ENCODE results near the gene BCAN.

Gene BCAN

GRCh38 chr1:156664767-156665411, 23.0 kb downstream of the BCAN start:
- Histone ChIP-seq H3K9me3 (ENCODE audit: control insufficient read depth, low read length) (no peaks in the 10 kb centered on the region), H3K4me2 (ENCODE audit: low read length) (no peak overlapping the region), H3K79me2 (no peaks in the 10 kb centered on the region), H3K9ac (no peak overlapping the region), H3K4me3 (ENCODE audit: low read depth, low read length) (no peak overlapping the region), H3K36me3 (ENCODE audit: control insufficient read depth, insufficient read depth, low read length) (no peaks in the 10 kb centered on the region), H2AFZ (no peak overlapping the region), H3K27me3 (ENCODE audit: control insufficient read depth, insufficient read depth, low read length) (no peaks in the 10 kb centered on the region), H3K27ac (peak overlapping the region; percentile 61), H3K4me1 (no peaks in the 10 kb centered on the region)
- TF ChIP-seq CTCF (IDR thresholded peaks at IDR 0.05), result no peak

GRCh38 chr1:156665539-156665938, 23.6 kb downstream of the BCAN start:
- Histone ChIP-seq H3K9ac (no peak overlapping the region), H3K4me1 (no peaks in the 10 kb centered on the region), H3K9me3 (ENCODE audit: control insufficient read depth, low read length) (no peaks in the 10 kb centered on the region), H2AFZ (no peak overlapping the region), H3K27ac (peak overlapping the region; percentile 57), H3K4me3 (ENCODE audit: low read depth, low read length) (no peak overlapping the region), H3K36me3 (ENCODE audit: control insufficient read depth, insufficient read depth, low read length) (no peaks in the 10 kb centered on the region), H3K27me3 (ENCODE audit: control insufficient read depth, insufficient read depth, low read length) (no peaks in the 10 kb centered on the region), H3K4me2 (ENCODE audit: low read length) (no peak overlapping the region), H3K79me2 (no peaks in the 10 kb centered on the region)
- TF ChIP-seq CTCF (IDR thresholded peaks at IDR 0.05), result no peak

- H3K79me2 ChIP-seq, result no peaks in the 10 kb centered on the region
- peak overlapping the region; percentile 65 for H3K27ac ChIP-seq
These were observed 25.1 kb downstream of the BCAN start for GRCh38 chr1:156666862-156667609.

DNA sequence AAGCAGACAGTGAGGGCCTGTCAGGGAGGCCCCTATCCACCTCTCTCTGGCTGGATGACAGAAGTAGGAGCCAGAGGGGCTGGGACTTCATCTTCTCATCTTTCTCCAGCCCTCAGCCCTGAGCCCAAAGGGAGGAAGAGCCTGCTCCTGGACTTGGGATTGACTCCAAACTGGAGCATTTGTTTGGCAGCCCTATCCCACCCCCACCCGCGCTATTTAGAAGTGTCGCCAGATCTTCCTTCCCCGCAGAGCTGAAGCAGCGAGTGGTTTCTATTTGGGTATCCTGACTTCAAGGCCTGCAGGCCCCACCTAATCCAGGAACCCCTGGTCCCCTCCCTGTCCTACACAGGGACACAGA, 25.7 kb downstream of the BCAN start:
- Histone ChIP-seq H3K4me2 (ENCODE audit: low read length) (no peak overlapping the region), H3K79me2 (no peaks in the 10 kb centered on the region), H3K27ac (peak overlapping the region; percentile 65), H3K4me3 (ENCODE audit: low read depth, low read length) (no peak overlapping the region), H3K36me3 (ENCODE audit: control insufficient read depth, insufficient read depth, low read length) (no peaks in the 10 kb centered on the region), H3K4me1 (no peaks in the 10 kb centered on the region), H2AFZ (no peak overlapping the region), H3K9ac (no peak overlapping the region), H3K27me3 (ENCODE audit: control insufficient read depth, insufficient read depth, low read length) (no peaks in the 10 kb centered on the region), H3K9me3 (ENCODE audit: control insufficient read depth, low read length) (no peaks in the 10 kb centered on the region)
- TF ChIP-seq CTCF (IDR thresholded peaks at IDR 0.05), result no peak

More at GRCh38 chr1:156666862-156667609, 25.1 kb downstream of the BCAN start:
- Histone ChIP-seq H3K36me3 (ENCODE audit: control insufficient read depth, insufficient read depth, low read length) (no peaks in the 10 kb centered on the region), H3K4me2 (ENCODE audit: low read length) (no peak overlapping the region), H3K9me3 (ENCODE audit: control insufficient read depth, low read length) (no peaks in the 10 kb centered on the region), H3K9ac (no peak overlapping the region), H3K4me3 (ENCODE audit: low read depth, low read length) (no peak overlapping the region), H2AFZ (no peak overlapping the region), H3K4me1 (no peaks in the 10 kb centered on the region), H3K27me3 (ENCODE audit: control insufficient read depth, insufficient read depth, low read length) (no peaks in the 10 kb centered on the region)
- TF ChIP-seq CTCF (IDR thresholded peaks at IDR 0.05), result no peak

Data from parathyroid adenoma (tissue), 2 donors.